HepG2 (cell line): ENCODE measurements around the gene PTPN14.

Source experiments
- CBFB ChIP-seq: sonication (generic); formaldehyde crosslinking; IDR thresholded peaks from 2 replicates; pipeline ENCODE4 v1.4.0; 2020; ENCODE audit warnings: missing genetic modification reagents
- EZH2 ChIP-seq: conservative IDR thresholded peaks from 2 replicates; pipeline ENCODE4 v1.6.1; 2012; ENCODE audit warnings: mild to moderate bottlenecking, low read depth, low read length, moderate library complexity

DNA sequence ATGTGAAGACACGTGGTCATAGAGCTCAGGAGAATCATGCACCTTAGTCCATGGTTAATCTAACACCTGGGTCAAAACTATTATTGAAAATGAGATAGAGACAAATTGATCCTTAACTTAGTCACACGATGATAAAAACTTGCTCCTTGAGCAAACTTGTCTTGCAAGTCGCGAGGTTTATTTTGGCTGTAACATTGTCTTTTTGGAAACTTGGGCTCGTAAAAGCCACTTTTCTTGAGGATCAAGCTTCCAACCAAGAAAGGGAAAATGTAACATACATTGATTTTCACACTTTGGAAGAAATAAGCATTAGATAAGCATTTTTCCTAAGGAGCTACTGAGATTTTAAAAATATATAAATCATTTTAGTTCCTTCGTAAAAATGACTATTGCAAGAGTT is 31.7 kb upstream of the PTPN14 start:
- TF ChIP-seq EZH2 = no peak
- no peak for TF ChIP-seq CBFB (CRISPR knock-in tag)
